HG03575 (cell line): ENCODE data around the gene EEFSEC.

Experiments used
- ATAC-seq: cut with Tn5 transposase; IDR thresholded peaks from one replicate; pipeline ENCODE4 v1.9.1; 2021; ENCODE audit not compliant: unreplicated experiment, insufficient number of reproducible peaks, low FRiP score; ENCODE audit errors: extremely low read depth

Gene EEFSEC

GRCh38 chr3:128257632-128258031 lies 104.4 kb downstream of the EEFSEC start:
- no peak for ATAC-seq

- ATAC-seq, result no peak
Observed at GRCh38 chr3:128260275-128260674, 107.0 kb downstream of the EEFSEC start.

GRCh38 chr3:128262457-128262856 lies 109.2 kb downstream of the EEFSEC start:
- no peak for ATAC-seq

GRCh38 chr3:128263118-128263517 lies 109.8 kb downstream of the EEFSEC start:
- ATAC-seq, result no peak

DNA sequence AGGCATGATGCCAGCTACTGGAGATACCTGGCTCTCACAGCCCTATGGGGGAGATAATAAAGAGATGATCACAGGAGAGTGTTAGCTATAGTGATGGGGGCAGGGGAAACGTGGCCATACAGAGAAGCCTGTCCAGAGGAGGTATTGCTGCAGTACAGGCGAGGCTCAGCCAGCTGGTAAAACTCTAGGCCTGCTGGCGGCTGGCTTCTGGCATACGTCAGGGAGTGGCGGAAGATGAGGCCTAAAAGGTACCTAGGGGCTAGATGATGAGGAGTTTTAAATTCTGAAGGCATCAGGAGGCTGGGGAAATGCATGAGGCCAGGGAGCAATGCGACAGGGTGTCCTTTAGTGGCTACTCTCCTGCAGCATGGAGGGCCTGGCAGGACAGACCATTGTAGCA lies 110.7 kb downstream of the EEFSEC start:
- ATAC-seq, result no peak

DNA sequence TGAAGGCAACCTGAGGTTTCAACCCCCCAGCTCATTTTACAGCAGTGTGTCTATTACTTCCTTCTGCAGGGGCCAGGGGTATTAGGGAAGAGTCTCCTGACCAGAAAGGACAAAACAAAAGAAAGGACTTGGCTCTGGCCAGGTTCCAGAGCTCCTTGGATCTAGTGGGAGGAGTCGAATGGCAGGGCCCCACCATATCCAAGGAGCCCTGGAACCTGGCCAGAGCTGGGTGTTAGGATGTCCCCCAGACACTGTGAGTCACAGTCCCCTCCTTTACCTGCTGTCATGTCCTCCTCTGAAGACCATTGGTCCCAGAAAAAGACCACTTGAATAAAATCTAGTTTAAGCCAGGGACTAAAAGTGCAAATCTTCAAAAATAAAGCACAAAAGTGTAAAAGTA lies 113.2 kb downstream of the EEFSEC start:
- no peak for ATAC-seq

DNA sequence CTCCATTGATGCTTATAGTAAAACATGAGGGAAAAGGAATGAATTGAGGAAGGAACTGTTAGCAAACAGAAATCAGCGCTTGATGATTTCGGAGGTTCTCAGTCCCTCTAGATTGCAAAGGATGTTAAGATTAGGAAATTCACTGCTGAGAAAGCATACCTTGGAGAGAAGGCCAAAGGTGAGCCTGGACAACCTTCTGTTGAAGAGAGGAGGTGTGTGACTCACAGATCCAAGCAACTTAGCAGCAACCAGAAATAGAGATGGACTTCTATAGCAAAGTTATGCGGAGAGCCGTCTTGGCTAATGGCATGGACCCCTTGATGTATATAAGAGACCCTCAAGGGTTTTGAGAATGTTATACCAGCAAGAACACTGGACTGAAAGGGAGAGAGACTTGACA lies 114.3 kb downstream of the EEFSEC start:
- no peak for ATAC-seq

GRCh38 chr3:128269006-128269775 lies 115.9 kb downstream of the EEFSEC start:
- ATAC-seq, result no peak

GRCh38 chr3:128269796-128270195 lies 116.5 kb downstream of the EEFSEC start:
- ATAC-seq, result no peak

DNA sequence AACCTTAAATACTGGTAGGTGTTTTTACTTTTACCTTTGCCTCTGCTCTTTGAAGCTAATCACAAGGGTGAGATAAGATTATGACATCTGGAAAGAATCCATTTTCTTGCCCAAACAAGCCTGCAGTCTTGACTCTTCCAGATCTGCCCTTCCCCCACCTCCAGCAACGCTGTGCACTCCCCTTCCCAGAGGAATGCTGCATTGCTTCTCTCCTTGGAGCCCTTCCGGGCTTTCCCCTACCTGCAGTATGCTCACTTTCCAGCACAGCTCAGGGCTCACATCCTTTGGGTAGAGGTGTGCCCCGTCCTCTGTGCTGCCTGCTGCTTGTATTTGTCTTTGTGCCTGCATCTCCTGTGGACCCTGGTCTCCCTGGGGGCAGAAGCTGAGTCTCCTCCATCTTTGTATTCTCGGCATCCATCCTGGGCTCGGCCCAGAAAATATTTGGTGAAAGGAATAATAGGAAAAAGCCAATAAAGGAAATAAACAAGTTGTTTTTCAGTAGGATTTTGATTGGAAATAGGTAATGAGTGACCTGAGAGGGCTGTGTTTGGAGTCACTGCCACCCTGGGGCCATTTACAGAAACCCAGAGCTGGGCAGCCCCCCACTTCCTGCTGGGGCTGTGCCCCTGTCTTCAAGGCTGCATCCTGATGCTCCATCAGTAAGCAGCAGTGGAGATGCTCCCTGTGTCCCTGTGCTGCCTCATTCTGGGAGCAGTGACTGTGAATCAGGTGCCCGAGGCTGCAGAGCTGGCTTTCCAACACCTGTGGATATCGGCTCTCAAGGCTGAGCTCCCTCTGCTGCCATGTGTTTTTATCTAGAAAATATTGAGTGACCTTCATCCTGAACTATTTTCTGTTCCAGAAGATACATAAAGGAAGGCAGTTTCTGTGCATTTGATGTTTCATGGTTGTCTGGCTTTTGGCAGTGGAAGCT lies 117.5 kb downstream of the EEFSEC start:
- no peak for ATAC-seq

- ATAC-seq, result no peak
Observed at GRCh38 chr3:128271536-128272332, 118.5 kb downstream of the EEFSEC start.

DNA sequence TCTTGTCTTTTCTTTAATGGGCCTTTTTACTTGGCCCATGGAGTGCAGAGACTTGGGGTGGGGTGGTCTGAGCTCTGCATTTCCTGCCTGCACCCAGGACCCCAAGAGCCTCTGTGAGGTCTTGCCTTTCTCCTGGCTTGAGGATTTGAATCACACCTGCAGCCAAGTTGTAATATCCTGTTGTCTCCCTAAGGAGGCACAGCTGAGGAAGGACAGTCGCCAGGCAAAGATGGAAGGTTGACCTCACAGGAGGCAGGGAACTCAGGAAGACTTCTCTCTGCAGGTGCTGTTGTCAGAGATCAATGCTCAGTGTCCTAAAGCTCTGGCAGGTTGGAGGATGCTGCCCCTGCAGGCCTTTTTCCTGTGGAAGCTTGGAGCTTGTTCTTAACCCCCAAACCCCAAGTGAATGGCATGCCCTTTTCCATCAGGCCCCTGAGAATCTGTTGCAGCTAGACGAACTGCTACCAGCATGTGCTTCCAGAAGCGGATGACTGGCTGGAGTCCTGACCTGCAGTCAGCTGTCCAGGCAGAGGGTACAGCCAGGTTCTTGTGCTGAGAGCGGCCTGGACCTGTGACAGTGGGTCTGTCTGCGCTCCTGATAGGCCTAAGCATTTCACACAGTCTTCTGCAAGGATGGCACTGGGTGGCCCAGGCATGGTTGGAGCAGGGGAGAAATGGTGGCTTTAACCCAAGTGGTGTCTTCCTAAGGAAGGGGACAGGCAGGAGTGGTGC lies 120.0 kb downstream of the EEFSEC start:
- no peak for ATAC-seq

GRCh38 chr3:128273841-128274573 lies 120.7 kb downstream of the EEFSEC start:
- ATAC-seq, result no peak

GRCh38 chr3:128274837-128275236 lies 121.6 kb downstream of the EEFSEC start:
- no peak for ATAC-seq

GRCh38 chr3:128275316-128276145 lies 122.2 kb downstream of the EEFSEC start:
- ATAC-seq, result no peak

DNA sequence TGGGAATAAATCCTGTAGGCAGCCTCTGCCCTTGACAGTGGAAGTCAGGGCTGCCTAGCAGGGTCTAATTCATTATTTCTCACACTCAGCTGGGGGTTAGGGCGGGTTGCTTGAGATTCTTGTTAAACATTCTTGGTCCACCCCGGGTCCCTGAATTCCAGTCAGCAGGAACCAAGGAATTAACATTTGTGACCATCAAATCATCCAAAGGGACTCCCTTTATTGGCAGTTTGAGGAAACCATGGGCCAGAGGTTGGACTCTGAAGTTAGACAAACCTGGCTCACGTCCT lies 122.8 kb downstream of the EEFSEC start:
- no peak for ATAC-seq

DNA sequence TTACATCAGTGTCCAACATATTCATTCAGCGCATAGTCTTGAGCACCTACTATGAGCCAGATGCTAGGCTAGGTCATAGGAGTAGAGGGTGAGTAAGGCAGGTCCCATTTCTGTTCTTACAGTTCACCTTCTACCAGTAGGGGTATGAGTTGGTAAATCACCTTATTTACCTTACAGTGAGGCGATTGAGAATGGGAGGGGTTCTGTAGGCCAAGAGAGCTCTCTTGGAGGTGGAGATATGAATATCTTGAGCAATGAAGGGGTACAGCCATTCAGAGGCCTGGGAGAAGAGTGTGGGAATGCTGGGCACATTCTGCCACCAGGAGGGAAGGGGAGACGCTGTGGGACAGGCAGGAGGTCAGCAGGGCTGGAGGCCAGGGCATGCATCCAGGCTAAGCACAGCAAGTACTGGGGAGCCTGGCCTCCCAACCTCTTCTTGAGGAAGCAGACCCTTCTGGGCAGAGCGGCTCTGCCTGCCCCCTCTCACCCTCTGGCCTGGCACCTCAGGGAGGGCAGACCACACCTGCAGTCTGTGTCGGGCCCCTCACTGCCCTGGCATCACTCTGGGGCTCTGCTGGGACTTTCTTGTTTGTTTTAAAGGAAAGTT lies 123.4 kb downstream of the EEFSEC start:
- ATAC-seq, result no peak
